ENCODE measurements around the gene SLC43A3. TPM values are rescaled to one million over a fixed set of nuclear protein-coding genes. Genes with fewer than 3 reads are reported as not detected.

The SLC43A3 gene
- total and polyA plus RNA-seq, 9 of the 15 experiments (the other 6 are each of a cell fraction or from before 2014, with no cell fraction given): 63.7 to 281 (median 139) TPM

- peak; percentile 16; the same call in 1 of the 2 replicates for TF ChIP-seq REST (IDR thresholded peaks at IDR 0.05; ENCODE audit: borderline replicate concordance)
- no peak for TF ChIP-seq REST (CRISPR knock-in tag; IDR thresholded peaks at IDR 0.05; ENCODE audit: low read depth)
- no peak for TF ChIP-seq GATA2 (CRISPR knock-in tag; IDR thresholded peaks at IDR 0.05)
- TF ChIP-seq, protein P1, sequence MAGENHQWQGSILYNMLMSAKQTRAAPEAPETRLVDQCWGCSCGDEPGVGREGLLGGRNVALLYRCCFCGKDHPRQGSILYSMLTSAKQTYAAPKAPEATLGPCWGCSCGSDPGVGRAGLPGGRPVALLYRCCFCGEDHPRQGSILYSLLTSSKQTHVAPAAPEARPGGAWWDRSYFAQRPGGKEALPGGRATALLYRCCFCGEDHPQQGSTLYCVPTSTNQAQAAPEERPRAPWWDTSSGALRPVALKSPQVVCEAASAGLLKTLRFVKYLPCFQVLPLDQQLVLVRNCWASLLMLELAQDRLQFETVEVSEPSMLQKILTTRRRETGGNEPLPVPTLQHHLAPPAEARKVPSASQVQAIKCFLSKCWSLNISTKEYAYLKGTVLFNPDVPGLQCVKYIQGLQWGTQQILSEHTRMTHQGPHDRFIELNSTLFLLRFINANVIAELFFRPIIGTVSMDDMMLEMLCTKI (IDR thresholded peaks at IDR 0.05; ENCODE audit: partially characterized antibody): no peak
- peak; percentile 34; the same call in 1 of the 2 replicates for TF ChIP-seq CTBP1 (IDR thresholded peaks at IDR 0.05; ENCODE audit: borderline replicate concordance)
- TF ChIP-seq, protein P2, sequence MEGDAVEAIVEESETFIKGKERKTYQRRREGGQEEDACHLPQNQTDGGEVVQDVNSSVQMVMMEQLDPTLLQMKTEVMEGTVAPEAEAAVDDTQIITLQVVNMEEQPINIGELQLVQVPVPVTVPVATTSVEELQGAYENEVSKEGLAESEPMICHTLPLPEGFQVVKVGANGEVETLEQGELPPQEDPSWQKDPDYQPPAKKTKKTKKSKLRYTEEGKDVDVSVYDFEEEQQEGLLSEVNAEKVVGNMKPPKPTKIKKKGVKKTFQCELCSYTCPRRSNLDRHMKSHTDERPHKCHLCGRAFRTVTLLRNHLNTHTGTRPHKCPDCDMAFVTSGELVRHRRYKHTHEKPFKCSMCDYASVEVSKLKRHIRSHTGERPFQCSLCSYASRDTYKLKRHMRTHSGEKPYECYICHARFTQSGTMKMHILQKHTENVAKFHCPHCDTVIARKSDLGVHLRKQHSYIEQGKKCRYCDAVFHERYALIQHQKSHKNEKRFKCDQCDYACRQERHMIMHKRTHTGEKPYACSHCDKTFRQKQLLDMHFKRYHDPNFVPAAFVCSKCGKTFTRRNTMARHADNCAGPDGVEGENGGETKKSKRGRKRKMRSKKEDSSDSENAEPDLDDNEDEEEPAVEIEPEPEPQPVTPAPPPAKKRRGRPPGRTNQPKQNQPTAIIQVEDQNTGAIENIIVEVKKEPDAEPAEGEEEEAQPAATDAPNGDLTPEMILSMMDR (IDR thresholded peaks at IDR 0.05 in 2 of 3, conservative IDR thresholded peaks at IDR 0.05 in 1 of 3; ENCODE audit: insufficient read depth in 2 of 3, low read depth in 1 of 3, low read length in 3 of 3): peak in 2 of 3 experiments; percentile 35 to 42; a peak in 2 of 6 replicates
- peak in 1 of 2 experiments; percentile 48; a peak in 3 of 4 replicates for TF ChIP-seq RAD21 (CRISPR knock-in tag; conservative IDR thresholded peaks at IDR 0.05 in 1 of 2, IDR thresholded peaks at IDR 0.05 in 1 of 2)
- no peak for TF ChIP-seq FOXK2 (conservative IDR thresholded peaks at IDR 0.05 in 1 of 2, IDR thresholded peaks at IDR 0.05 in 1 of 2; ENCODE audit: low read depth in 2 of 2)
- TF ChIP-seq MECOM (CRISPR knock-in tag; IDR thresholded peaks at IDR 0.05): no peak
- TF ChIP-seq EHMT2 (IDR thresholded peaks at IDR 0.05): 0 out of 2 replicates have a peak, but pooled peaks have one; percentile 17
- TF ChIP-seq KLF13 (tag; IDR thresholded peaks at IDR 0.05; ENCODE audit: borderline replicate concordance, low read depth): no peak
- TF ChIP-seq ZNF395 (CRISPR knock-in tag; IDR thresholded peaks at IDR 0.05): no peak
- TF ChIP-seq PRPF4 (IDR thresholded peaks at IDR 0.05; ENCODE audit: insufficient read depth, low read depth, low read length, poor library complexity, severe bottlenecking): no peak
Observed at GRCh38 chr11:57387289-57388030, 39.5 kb downstream of the SLC43A3 start (continued).

All from K562 (cell line).